SU-DHL-6 (cell line): Measurements from ENCODE around the gene BLTP3B.
A peak's percentile ranks its signal among the peaks of the same experiment; 100 is the strongest.

ENCODE experiments used
- H2AFZ ChIP-seq: fragments of 200-600 bp; sonication (generic); 2 replicates; pipeline ENCODE4 v1.6.1; 2014; ENCODE audit warnings: low read depth, mild to moderate bottlenecking, moderate library complexity, mixed read lengths, antibody characterized with exemption, low read length; ENCODE audit not compliant: severe bottlenecking
- H3F3A ChIP-seq: fragments of 200-600 bp; shearing (Covaris generic); 2 replicates; pipeline ENCODE4 v1.6.0; 2016; ENCODE audit warnings: antibody characterized with exemption, mild to moderate bottlenecking; ENCODE audit not compliant: insufficient read depth
- H3K27ac ChIP-seq: fragments of 200-600 bp; sonication (generic); 2 replicates; pipeline ENCODE4 v1.5.1; 2016; ENCODE audit warnings: low read depth, mild to moderate bottlenecking, low read length, moderate library complexity, mixed read lengths
- H3K27me3 ChIP-seq: fragments of 200-600 bp; sonication (generic), shearing (Covaris generic); 2 replicates; pipeline ENCODE4 v1.6.0; 2014; ENCODE audit warnings: mild to moderate bottlenecking, low read length
- H3K36me3 ChIP-seq: fragments of 200-600 bp; sonication (generic); 2 replicates; pipeline ENCODE4 v1.6.1; 2014; ENCODE audit warnings: mild to moderate bottlenecking, low read length, mixed read lengths
- H3K4me2 ChIP-seq: fragments of 300-600, 200-600 bp; shearing (Covaris generic), sonication (generic); 2 replicates; pipeline ENCODE4 v1.6.0; 2014; ENCODE audit warnings: low read length, low read depth, mild to moderate bottlenecking; ENCODE audit not compliant: poor library complexity, severe bottlenecking
- H3K4me3 ChIP-seq: fragments of 200-600 bp; sonication (generic); 2 replicates; pipeline ENCODE4 v1.5.1; 2014; ENCODE audit warnings: antibody characterized with exemption, low read length, mild to moderate bottlenecking, mixed read lengths; ENCODE audit not compliant: insufficient read depth, poor library complexity, severe bottlenecking
- H3K79me2 ChIP-seq: fragments of 200-600 bp; sonication (generic); 2 replicates; pipeline ENCODE4 v1.6.1; 2014; ENCODE audit warnings: mild to moderate bottlenecking, low read length, moderate library complexity; ENCODE audit not compliant: insufficient read depth
- H3K9ac ChIP-seq: fragments of 200-600 bp; sonication (generic); 2 replicates; pipeline ENCODE4 v1.7.0; 2014; ENCODE audit warnings: mild to moderate bottlenecking, low read length
- H3K9me2 ChIP-seq: fragments of 200-600 bp; sonication (generic); replicated peaks from 2 replicates; pipeline ENCODE4 v1.6.1; 2014; ENCODE audit warnings: low read length; ENCODE audit not compliant: insufficient read depth
- H3K9me3 ChIP-seq: fragments of 200-600 bp; sonication (generic); 2 replicates; pipeline ENCODE4 v1.6.1; 2014; ENCODE audit warnings: low read length, mixed read lengths; ENCODE audit not compliant: insufficient read depth
- H4K20me1 ChIP-seq: fragments of 200-600 bp; sonication (generic); 2 replicates; pipeline ENCODE4 v1.6.1; 2014; ENCODE audit warnings: low read depth, mild to moderate bottlenecking, antibody characterized with exemption, low read length, moderate library complexity, mixed read lengths
- CTCF ChIP-seq: fragments of 200-600 bp; sonication (generic); IDR thresholded peaks from one replicate; pipeline ENCODE4 v1.5.1; 2017; ENCODE audit warnings: antibody characterized with exemption, mild to moderate bottlenecking, low read length, moderate library complexity; ENCODE audit not compliant: insufficient read depth, poor library complexity, severe bottlenecking
- EZH2phosphoT487 ChIP-seq: fragments of 200-600 bp; sonication (generic), shearing (Covaris generic); conservative IDR thresholded peaks from 2 replicates; pipeline ENCODE4 v1.6.1; 2018; ENCODE audit warnings: mild to moderate bottlenecking, antibody characterized with exemption, low read length, moderate library complexity, mixed read lengths

BLTP3B gene

DNA sequence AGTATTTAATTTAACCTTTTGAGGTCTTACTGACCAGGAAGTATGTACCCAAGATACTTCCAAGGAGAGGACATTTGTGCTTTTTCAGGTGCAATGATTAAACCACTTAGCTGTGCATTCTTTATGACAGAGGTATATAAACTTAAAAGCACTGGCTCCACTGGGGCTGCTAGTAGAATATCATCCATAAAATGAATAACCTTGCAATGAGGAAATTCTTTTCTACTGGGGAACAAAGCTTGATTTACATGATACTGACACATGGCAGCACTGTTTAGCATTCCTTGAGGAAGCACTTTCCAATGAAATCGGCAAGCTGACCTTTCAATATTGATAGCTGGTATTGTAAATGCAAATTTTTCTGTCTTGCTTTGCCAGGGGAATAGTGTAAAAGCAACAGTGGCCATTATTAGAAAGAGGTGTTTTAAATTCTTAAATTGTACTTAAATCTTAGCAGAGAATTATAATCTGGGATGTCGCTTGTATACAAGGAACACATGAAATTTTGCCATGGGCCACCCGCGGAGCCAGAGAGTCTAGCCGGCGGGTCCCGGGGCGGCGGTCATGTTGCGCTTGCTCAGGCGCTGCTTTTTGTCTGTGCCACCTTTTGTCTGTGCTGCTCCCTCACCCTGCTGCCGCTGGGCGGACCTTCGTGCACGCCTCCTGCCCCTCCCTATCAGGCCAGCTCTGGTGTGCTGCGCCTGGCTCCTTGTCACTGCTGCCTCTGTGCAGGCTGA, 20.9 kb upstream of the BLTP3B start:
- Histone ChIP-seq H3K79me2 (no peaks in the 10 kb centered on the region), H3K9me2 (no peaks in the 10 kb centered on the region), H3K4me2 (peak overlapping the region; percentile 25), H3K27me3 (no peaks in the 10 kb centered on the region), H3K4me3 (no peak overlapping the region), H4K20me1 (no peaks in the 10 kb centered on the region), H3K27ac (no peak overlapping the region), H3K9me3 (no peaks in the 10 kb centered on the region), H3K9ac (no peak overlapping the region), H2AFZ (no peak overlapping the region), H3K36me3 (no peaks in the 10 kb centered on the region), H3F3A (no peaks in the 10 kb centered on the region)
- TF ChIP-seq EZH2phosphoT487 (no peak), CTCF (no peak)

DNA sequence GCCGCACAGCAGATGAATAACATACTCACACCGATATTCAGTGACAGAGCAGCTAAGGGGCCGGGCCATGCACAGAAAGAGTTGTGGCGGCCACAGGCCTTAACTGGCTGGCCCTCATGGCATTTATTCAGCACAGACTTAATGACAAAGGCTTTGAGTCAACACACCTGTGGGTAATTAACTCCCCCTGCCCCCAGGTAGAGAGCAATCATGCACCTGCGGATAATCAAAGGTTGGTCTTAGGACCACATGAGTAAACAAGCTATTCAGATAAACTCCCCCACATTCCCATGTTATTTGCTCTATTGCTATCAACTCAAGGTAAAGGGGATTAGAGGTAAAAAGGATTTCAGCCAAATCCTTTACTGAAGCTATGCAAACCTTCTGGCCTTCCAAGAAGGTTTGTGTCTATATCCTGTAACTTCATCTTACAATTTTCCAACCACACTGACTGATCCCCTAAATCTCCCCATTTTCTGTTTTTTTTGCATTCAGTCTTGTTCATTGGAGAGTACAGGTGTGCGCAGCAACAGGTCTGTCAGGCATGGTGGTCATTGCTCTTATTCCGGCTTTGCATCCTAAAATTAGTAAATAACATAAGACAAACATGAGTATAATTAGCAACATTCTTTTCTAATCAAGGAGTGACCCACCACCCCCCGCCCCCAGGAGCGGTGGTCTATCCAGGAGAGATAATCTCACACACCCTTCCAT, 16.9 kb upstream of the BLTP3B start:
- Histone ChIP-seq H3K9ac (no peak overlapping the region), H3K27ac (no peak overlapping the region), H3K27me3 (no peaks in the 10 kb centered on the region), H3K9me3 (no peaks in the 10 kb centered on the region), H3K4me3 (no peak overlapping the region), H3F3A (no peaks in the 10 kb centered on the region), H3K36me3 (no peaks in the 10 kb centered on the region), H2AFZ (no peak overlapping the region), H3K4me2 (no peak overlapping the region), H4K20me1 (no peaks in the 10 kb centered on the region), H3K9me2 (no peaks in the 10 kb centered on the region), H3K79me2 (no peaks in the 10 kb centered on the region)
- TF ChIP-seq EZH2phosphoT487 (no peak), CTCF (no peak)

DNA sequence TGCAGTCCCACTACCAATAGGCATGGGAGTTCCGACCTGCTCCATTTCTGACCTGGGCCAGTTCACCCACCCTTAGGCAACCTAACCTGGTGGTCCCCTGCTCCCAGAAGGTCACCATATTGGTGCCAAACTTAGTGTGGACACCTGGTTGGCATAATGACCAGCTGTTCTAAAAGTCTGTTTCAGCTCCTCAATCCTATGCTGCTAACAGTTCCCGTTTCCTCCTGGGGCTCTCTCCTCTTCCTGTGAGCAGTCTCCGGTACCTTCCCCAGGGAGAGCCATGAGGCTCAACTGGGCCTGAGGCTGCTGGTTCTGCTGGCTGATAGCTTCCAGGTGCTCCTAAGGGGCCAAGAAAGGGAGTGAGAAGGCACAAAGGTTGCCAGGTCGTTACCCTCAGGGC, 15.9 kb upstream of the BLTP3B start:
- Histone ChIP-seq H3K36me3 (no peaks in the 10 kb centered on the region), H3K9ac (no peak overlapping the region), H2AFZ (no peak overlapping the region), H3K4me3 (no peak overlapping the region), H3F3A (no peaks in the 10 kb centered on the region), H3K79me2 (no peaks in the 10 kb centered on the region), H3K4me2 (no peak overlapping the region), H3K9me3 (no peaks in the 10 kb centered on the region), H3K27ac (no peak overlapping the region), H4K20me1 (no peaks in the 10 kb centered on the region), H3K9me2 (no peaks in the 10 kb centered on the region), H3K27me3 (no peaks in the 10 kb centered on the region)
- no peak for TF ChIP-seq EZH2phosphoT487
- TF ChIP-seq CTCF, result no peak
